Duodenal mucosa (tissue), 2 donors: ENCODE data around the gene RFPL4A.

Source experiments
- H3K27ac ChIP-seq: one replicate; pipeline ENCODE4 v1.7.0; 2013; ENCODE audit warnings: low read depth, low read length
- H3K27me3 ChIP-seq, 2 donors: one replicate each; pipeline ENCODE4 v1.7.0; 2013; ENCODE audit warnings: low read length in 2 of 2, control low read depth in 1 of 2; ENCODE audit not compliant: insufficient read depth in 2 of 2, control insufficient read depth in 1 of 2
- H3K36me3 ChIP-seq, 2 donors: one replicate each; pipeline ENCODE4 v1.7.0; 2013; ENCODE audit warnings: low read length in 2 of 2, control low read depth in 1 of 2; ENCODE audit not compliant: insufficient read depth in 2 of 2, control insufficient read depth in 1 of 2
- H3K4me1 ChIP-seq, 2 donors: one replicate each; pipeline ENCODE4 v1.7.0; 2013; ENCODE audit warnings: low read length in 2 of 2, control low read depth in 1 of 2; ENCODE audit not compliant: insufficient read depth in 2 of 2, control insufficient read depth in 1 of 2
- H3K4me3 ChIP-seq, 2 donors: one replicate each; pipeline ENCODE4 v1.7.0; 2013; ENCODE audit warnings: low read length in 2 of 2, low read depth in 1 of 2
- H3K9ac ChIP-seq, 2 donors: one replicate each; pipeline ENCODE4 v1.7.0; 2013; ENCODE audit warnings: low read length in 2 of 2, low read depth in 1 of 2
- H3K9me3 ChIP-seq, 2 donors: one replicate each; pipeline ENCODE4 v1.7.0; 2013; ENCODE audit warnings: low read length in 2 of 2, control low read depth in 1 of 2; ENCODE audit not compliant: control insufficient read depth in 1 of 2

The RFPL4A gene

GRCh38 chr19:55801416-55801815 lies 42.5 kb downstream of the RFPL4A start:
- H3K9me3 ChIP-seq: no peaks in the 10 kb centered on the region
- H3K36me3 ChIP-seq: no peaks in the 10 kb centered on the region
- H3K4me1 ChIP-seq: no peaks in the 10 kb centered on the region
- H3K9ac ChIP-seq: no peak overlapping the region
- H3K27ac ChIP-seq: no peak overlapping the region
- H3K27me3 ChIP-seq: no peaks in the 10 kb centered on the region
- no peak overlapping the region for H3K4me3 ChIP-seq

- no peaks in the 10 kb centered on the region for H3K4me1 ChIP-seq
- H3K4me3 ChIP-seq: no peak overlapping the region
Measured at GRCh38 chr19:55802281-55802680, 43.4 kb downstream of the RFPL4A start.

GRCh38 chr19:55809381-55810058 lies 50.6 kb downstream of the RFPL4A start:
- Histone ChIP-seq H3K27ac (no peak overlapping the region), H3K4me3 (peak overlapping the region; percentile 17 to 42), H3K9ac (no peak overlapping the region), H3K9me3 (no peaks in the 10 kb centered on the region), H3K4me1 (no peaks in the 10 kb centered on the region), H3K36me3 (no peaks in the 10 kb centered on the region), H3K27me3 (no peaks in the 10 kb centered on the region)

More at GRCh38 chr19:55802281-55802680, 43.4 kb downstream of the RFPL4A start:
- no peak overlapping the region for H3K27ac ChIP-seq
- H3K36me3 ChIP-seq: no peaks in the 10 kb centered on the region
- H3K9me3 ChIP-seq: no peaks in the 10 kb centered on the region
- no peaks in the 10 kb centered on the region for H3K27me3 ChIP-seq
- no peak overlapping the region for H3K9ac ChIP-seq

GRCh38 chr19:55811340-55811739 lies 52.4 kb downstream of the RFPL4A start:
- Histone ChIP-seq H3K4me1 (no peaks in the 10 kb centered on the region), H3K9ac (no peak overlapping the region), H3K27me3 (no peaks in the 10 kb centered on the region), H3K27ac (no peak overlapping the region), H3K9me3 (no peaks in the 10 kb centered on the region), H3K4me3 (no peak overlapping the region), H3K36me3 (no peaks in the 10 kb centered on the region)

- no peak overlapping the region for H3K4me3 ChIP-seq
- H3K27me3 ChIP-seq: no peaks in the 10 kb centered on the region
- no peaks in the 10 kb centered on the region for H3K36me3 ChIP-seq
- no peaks in the 10 kb centered on the region for H3K9me3 ChIP-seq
- no peak overlapping the region for H3K27ac ChIP-seq
- no peaks in the 10 kb centered on the region for H3K4me1 ChIP-seq
- H3K9ac ChIP-seq: no peak overlapping the region
Measured at GRCh38 chr19:55812449-55812848, 53.6 kb downstream of the RFPL4A start.
